GM21390 (cell line): ENCODE measurements around the gene CTPS2.
"Not testable (repeated sequence)": the region's sequence is repeated elsewhere in the genome, so short reads cannot be mapped to it uniquely, and the experiment has no call there.

ENCODE experiments used
- ATAC-seq: cut with Tn5 transposase; IDR thresholded peaks from one replicate; pipeline ENCODE4 v1.9.1; 2021; ENCODE audit not compliant: unreplicated experiment

Gene CTPS2

GRCh38 chrX:16712548-16713155, at the start of gene CTPS2:
TSS of gene CTPS2 (minus strand) at chrX:16712669. CDS start at chrX:16702902, 9,767 bp downstream.
- peak; percentile 83 for ATAC-seq

- not testable (repeated sequence) for ATAC-seq
These were observed 49.0 kb upstream of the CTPS2 start for GRCh38 chrX:16761500-16761899.

- ATAC-seq: no peak
These were observed 44.3 kb upstream of the CTPS2 start for GRCh38 chrX:16756724-16757123.

- ATAC-seq: no peak
These were observed 41.5 kb upstream of the CTPS2 start for GRCh38 chrX:16754019-16754418.

GRCh38 chrX:16750136-16750535, 37.7 kb upstream of the CTPS2 start:
- no peak for ATAC-seq

GRCh38 chrX:16748425-16748824, 36.0 kb upstream of the CTPS2 start:
- ATAC-seq: no peak

- no peak for ATAC-seq
These were observed 33.2 kb upstream of the CTPS2 start for GRCh38 chrX:16745659-16746058.

- ATAC-seq: no peak
These were observed 32.6 kb upstream of the CTPS2 start for GRCh38 chrX:16745102-16745501.

GRCh38 chrX:16743604-16744325, 31.3 kb upstream of the CTPS2 start:
- no peak for ATAC-seq

GRCh38 chrX:16739574-16739973, 27.1 kb upstream of the CTPS2 start:
- no peak for ATAC-seq

GRCh38 chrX:16737024-16737423, 24.6 kb upstream of the CTPS2 start:
- no peak for ATAC-seq

GRCh38 chrX:16733013-16733412, 20.5 kb upstream of the CTPS2 start:
- ATAC-seq: no peak

GRCh38 chrX:16730450-16730849, 18.0 kb upstream of the CTPS2 start:
- no peak for ATAC-seq

- no peak for ATAC-seq
These were observed 15.2 kb upstream of the CTPS2 start for GRCh38 chrX:16727637-16728036.

GRCh38 chrX:16726347-16726988, 14.0 kb upstream of the CTPS2 start:
- peak; percentile 64 for ATAC-seq

- ATAC-seq: no peak
These were observed 12.6 kb upstream of the CTPS2 start for GRCh38 chrX:16725072-16725471.

- ATAC-seq: no peak
These were observed 10.0 kb upstream of the CTPS2 start for GRCh38 chrX:16722481-16722880.

GRCh38 chrX:16719334-16720084, 7.0 kb upstream of the CTPS2 start, which contains the start of gene SYAP1:
TSS of gene SYAP1 (plus strand) at chrX:16719612. CDS start at chrX:16719725, 113 bp downstream.
- ATAC-seq: peak; percentile 99

GRCh38 chrX:16718824-16719333, 6.4 kb upstream of the CTPS2 start:
- ATAC-seq: peak; percentile 40

- ATAC-seq: not testable (repeated sequence)
These were observed 4.0 kb upstream of the CTPS2 start for GRCh38 chrX:16716451-16716850.

GRCh38 chrX:16715638-16716037, 3.2 kb upstream of the CTPS2 start:
- not testable (repeated sequence) for ATAC-seq
